Common myeloid progenitor, CD34-positive (primary cell): ENCODE measurements around the gene DOHH.
"Not testable (repeated sequence)": the region's sequence is repeated elsewhere in the genome, so short reads cannot be mapped to it uniquely, and the experiment has no call there.

Source experiments
- CTCF ChIA-PET: fragments of 350-600 bp; sonication (Branson Sonifier 250); formaldehyde crosslinking; loops from one replicate; lab custom pipeline; 2021; ENCODE audit warnings: antibody characterized with exemption; lab: Charles Lee
- POLR2A ChIA-PET: fragments of 350-600 bp; sonication (Branson Sonifier 250); formaldehyde crosslinking; loops from one replicate; lab custom pipeline; 2021; ENCODE audit warnings: antibody characterized with exemption; lab: Charles Lee
- DNase-seq, 3 donors: peaks; one replicate each; pipeline versions ENCODE4 v3.0.0 to v3.0.0-alpha.2; 2013
- H3K27ac ChIP-seq, 2 experiments: 1 replicate in 1 of 2; 2 replicates in 1 of 2; pipeline ENCODE4 v1.7.0; 2013; ENCODE audit warnings: inconsistent platforms in 2 of 2, low read length in 2 of 2, mild to moderate bottlenecking in 2 of 2, low read depth in 1 of 2, moderate library complexity in 1 of 2; ENCODE audit not compliant: severe bottlenecking in 2 of 2, insufficient read depth in 1 of 2, poor library complexity in 1 of 2
- H3K27me3 ChIP-seq, 5 experiments: replicated peaks in 2 of 5; 1 replicate in 3 of 5; 2 replicates in 2 of 5; pipeline versions ENCODE4 v1.6.1 to v1.7.0; 2013; ENCODE audit warnings: low read length in 4 of 5, mild to moderate bottlenecking in 2 of 5, moderate library complexity in 2 of 5, inconsistent platforms in 1 of 5; ENCODE audit not compliant: insufficient read depth in 5 of 5, control insufficient read depth in 4 of 5
- H3K36me3 ChIP-seq, 4 experiments: 1 replicate in 2 of 4; 2 replicates in 2 of 4; pipeline versions ENCODE4 v1.6.1 to v1.7.0; 2013; ENCODE audit warnings: low read length in 3 of 4, control low read depth in 1 of 4, mild to moderate bottlenecking in 1 of 4; ENCODE audit not compliant: control insufficient read depth in 4 of 4, insufficient read depth in 4 of 4
- H3K4me1 ChIP-seq, 4 experiments: 1 replicate in 3 of 4; 2 replicates in 1 of 4; pipeline versions ENCODE4 v1.6.1 to v1.7.1; 2013; ENCODE audit warnings: low read length in 3 of 4, mild to moderate bottlenecking in 3 of 4, control low read depth in 1 of 4, inconsistent platforms in 1 of 4, moderate library complexity in 1 of 4; ENCODE audit not compliant: control insufficient read depth in 4 of 4, insufficient read depth in 4 of 4; ENCODE audit errors: control extremely low read depth in 1 of 4
- H3K4me3 ChIP-seq, 7 experiments: 1 replicate in 4 of 7; 2 replicates in 3 of 7; pipeline versions ENCODE4 v1.5.1 to v1.7.0; 2013; ENCODE audit warnings: mild to moderate bottlenecking in 7 of 7, low read length in 6 of 7, moderate library complexity in 6 of 7, inconsistent platforms in 2 of 7, low read depth in 2 of 7, control low read depth in 1 of 7; ENCODE audit not compliant: insufficient read depth in 4 of 7, control insufficient read depth in 1 of 7; ENCODE audit errors: extremely low read depth in 1 of 7
- H3K9me3 ChIP-seq, 5 experiments: 1 replicate in 4 of 5; 2 replicates in 1 of 5; pipeline versions ENCODE4 v1.6.1 to v1.7.1; 2013; ENCODE audit warnings: low read length in 4 of 5, mild to moderate bottlenecking in 2 of 5, inconsistent platforms in 1 of 5, low read depth in 1 of 5, moderate library complexity in 1 of 5; ENCODE audit not compliant: control insufficient read depth in 4 of 5, insufficient read depth in 2 of 5; ENCODE audit errors: control extremely low read depth in 1 of 5
- WGBS: methylation state at CpG from one replicate; pipeline ENCODE4 v1.1.5; 2013; ENCODE audit not compliant: insufficient coverage; 5-methylcytosine and 5-hydroxymethylcytosine counted together

The DOHH gene

GRCh38 chr19:3508121-3508661 is 7.7 kb upstream of the DOHH start:
- H3K4me3 ChIP-seq, CTCF ChIA-PET, DNase-seq, H3K9me3 ChIP-seq, H3K27ac ChIP-seq, H3K27me3 ChIP-seq, POLR2A ChIA-PET: not testable (repeated sequence)
- 100% methylated on average over 8 of the region's 18 CpGs for WGBS
- H3K36me3 ChIP-seq: peaks cover 0 to 37% (median 22%) of the 10 kb centered on the region in 4 experiments
- H3K4me1 ChIP-seq: peaks cover 0 to 37% (median 27%) of the 10 kb centered on the region in 4 experiments

- WGBS: 84% methylated on average over 19 of the region's 31 CpGs
- Histone ChIP-seq H3K27ac (peak overlapping the region in 1 of 2 experiments; percentile 89), H3K9me3 (no peaks in the 10 kb centered on the region), H3K27me3 (no peaks in the 10 kb centered on the region), H3K4me3 (peak overlapping the region in 6 of 7 experiments; percentile 52 to 96 (median 86)), H3K36me3 (peaks cover 0 to 36% (median 22%) of the 10 kb centered on the region in 4 experiments), H3K4me1 (peaks cover 0 to 37% (median 27%) of the 10 kb centered on the region in 4 experiments)
- ChIA-PET POLR2A (interaction anchor here (0.9 kb wide), 1 partner anchor 26 kb away, joined by 3 read pairs; no protein-coding TSS in a partner anchor), CTCF (interaction anchor here (0.5 to 1.3 kb wide), 3 partner anchors 11 to 891 kb away, joined by 3 to 4 read pairs (median 3); no protein-coding TSS in a partner anchor)
- DNase-seq: peak in 2 of 3 donors; percentile 11 to 15
These were observed 7.1 kb upstream of the DOHH start for GRCh38 chr19:3507371-3508120.

GRCh38 chr19:3506384-3507340 is 6.2 kb upstream of the DOHH start:
- peak in 2 of 3 donors; percentile 69 to 74 for DNase-seq
- H3K36me3 ChIP-seq: peaks cover 0 to 30% (median 16%) of the 10 kb centered on the region in 4 experiments
- peak overlapping the region; percentile 72 to 89 for H3K27ac ChIP-seq
- no peaks in the 10 kb centered on the region for H3K27me3 ChIP-seq
- WGBS: under 1% methylated on average over 44 of the region's 69 CpGs
- no peaks in the 10 kb centered on the region for H3K9me3 ChIP-seq
- CTCF ChIA-PET: interaction anchor here (0.5 to 1.3 kb wide), 4 partner anchors 8 to 892 kb away, joined by 3 to 4 read pairs (median 4); no protein-coding TSS in a partner anchor
- H3K4me3 ChIP-seq: peak overlapping the region; percentile 52 to 96 (median 82)
- POLR2A ChIA-PET: interaction anchor here (0.9 kb wide), 1 partner anchor 25 kb away, joined by 3 read pairs; no protein-coding TSS in a partner anchor
- peaks cover 0 to 37% (median 27%) of the 10 kb centered on the region in 4 experiments for H3K4me1 ChIP-seq

- Histone ChIP-seq H3K4me3 (peak within 1 kb of the TSS; percentile 52 to 96 (median 82)), H3K27ac (peak within 1 kb of the TSS; percentile 88 to 95), H3K27me3 (no peaks in the 10 kb centered on the region), H3K9me3 (no peaks in the 10 kb centered on the region), H3K36me3 (peaks cover 0 to 22% (median 11%) of the 10 kb centered on the region in 4 experiments), H3K4me1 (peaks cover 0 to 37% (median 29%) of the 10 kb centered on the region in 4 experiments)
- CTCF ChIA-PET: interaction anchor here (1.3 kb wide), 1 partner anchor 13 kb away, joined by 4 read pairs; no protein-coding TSS in a partner anchor
- DNase-seq: peak; percentile 98 to 99 (median 99)
- POLR2A ChIA-PET: no interaction called here
- WGBS: under 1% methylated on average over 76 of the region's 79 CpGs
These were observed 5.3 kb upstream of the DOHH start, which contains the start of gene FZR1 for GRCh38 chr19:3505598-3506383. TSS of gene FZR1 (plus strand) at chr19:3506311. CDS start at chr19:3522990, 16,679 bp downstream.

GRCh38 chr19:3504735-3505134 is 4.3 kb upstream of the DOHH start:
- Histone ChIP-seq H3K9me3 (no peaks in the 10 kb centered on the region), H3K4me1 (peaks cover 0 to 42% (median 34%) of the 10 kb centered on the region in 4 experiments), H3K27ac (no peak overlapping the region), H3K27me3 (no peaks in the 10 kb centered on the region), H3K4me3 (no peak overlapping the region), H3K36me3 (peaks cover 0 to 13% (median 6%) of the 10 kb centered on the region in 4 experiments)
- ChIA-PET POLR2A (interaction anchor here (0.6 kb wide), 1 partner anchor 1362 kb away, joined by 4 read pairs; no protein-coding TSS in a partner anchor), CTCF (interaction anchor here (0.7 kb wide), 1 partner anchor 20 kb away, joined by 3 read pairs; no protein-coding TSS in a partner anchor)
- peak in 2 of 3 donors; percentile 26 to 30 for DNase-seq
- 96% methylated on average over 5 of the region's 5 CpGs for WGBS
